Epithelial cell of esophagus (primary cell): ENCODE measurements around the gene GPHA2.
A peak's percentile ranks its signal among the peaks of the same experiment; 100 is the strongest.

Source experiments
- DNase-seq: peaks from one replicate; pipeline ENCODE4 v3.0.0; 2010; ENCODE audit warnings: low read depth
- H3K4me3 ChIP-seq: 2 replicates; pipeline ENCODE4 v1.5.1; 2011; ENCODE audit warnings: mild to moderate bottlenecking, low read length, control low read depth
- TF ChIP-seq, protein P1 (sequence below): IDR thresholded peaks from 2 replicates; pipeline ENCODE4 v1.5.1; 2011; ENCODE audit warnings: low read depth, mild to moderate bottlenecking, low read length, control low read depth, inconsistent platforms; ENCODE audit not compliant: insufficient read depth; ENCODE audit errors: missing control alignments

Gene GPHA2

DNA sequence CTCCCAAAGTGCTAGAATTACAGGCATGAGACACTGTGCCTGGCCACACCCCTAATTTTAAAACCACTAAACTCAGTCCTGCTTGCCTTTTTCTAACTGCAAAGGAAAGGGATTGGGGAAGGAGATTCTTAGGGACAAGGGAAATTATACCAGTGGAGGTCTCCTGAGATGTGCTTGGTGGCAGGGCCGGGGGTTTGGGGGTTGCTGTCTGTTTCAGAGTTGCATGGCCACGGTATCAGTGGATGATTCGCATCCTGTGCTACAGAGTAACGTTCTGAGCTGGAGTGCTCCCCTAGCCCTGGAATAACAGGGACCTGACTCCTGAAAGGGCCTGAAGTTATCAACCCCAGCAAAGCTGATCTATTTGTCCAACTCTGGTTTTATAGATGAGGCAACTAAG is 846 bp upstream of the GPHA2 start:
- TF ChIP-seq, protein P1, sequence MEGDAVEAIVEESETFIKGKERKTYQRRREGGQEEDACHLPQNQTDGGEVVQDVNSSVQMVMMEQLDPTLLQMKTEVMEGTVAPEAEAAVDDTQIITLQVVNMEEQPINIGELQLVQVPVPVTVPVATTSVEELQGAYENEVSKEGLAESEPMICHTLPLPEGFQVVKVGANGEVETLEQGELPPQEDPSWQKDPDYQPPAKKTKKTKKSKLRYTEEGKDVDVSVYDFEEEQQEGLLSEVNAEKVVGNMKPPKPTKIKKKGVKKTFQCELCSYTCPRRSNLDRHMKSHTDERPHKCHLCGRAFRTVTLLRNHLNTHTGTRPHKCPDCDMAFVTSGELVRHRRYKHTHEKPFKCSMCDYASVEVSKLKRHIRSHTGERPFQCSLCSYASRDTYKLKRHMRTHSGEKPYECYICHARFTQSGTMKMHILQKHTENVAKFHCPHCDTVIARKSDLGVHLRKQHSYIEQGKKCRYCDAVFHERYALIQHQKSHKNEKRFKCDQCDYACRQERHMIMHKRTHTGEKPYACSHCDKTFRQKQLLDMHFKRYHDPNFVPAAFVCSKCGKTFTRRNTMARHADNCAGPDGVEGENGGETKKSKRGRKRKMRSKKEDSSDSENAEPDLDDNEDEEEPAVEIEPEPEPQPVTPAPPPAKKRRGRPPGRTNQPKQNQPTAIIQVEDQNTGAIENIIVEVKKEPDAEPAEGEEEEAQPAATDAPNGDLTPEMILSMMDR: no peak
- no peak overlapping the region for H3K4me3 ChIP-seq
- no peak for DNase-seq

DNA sequence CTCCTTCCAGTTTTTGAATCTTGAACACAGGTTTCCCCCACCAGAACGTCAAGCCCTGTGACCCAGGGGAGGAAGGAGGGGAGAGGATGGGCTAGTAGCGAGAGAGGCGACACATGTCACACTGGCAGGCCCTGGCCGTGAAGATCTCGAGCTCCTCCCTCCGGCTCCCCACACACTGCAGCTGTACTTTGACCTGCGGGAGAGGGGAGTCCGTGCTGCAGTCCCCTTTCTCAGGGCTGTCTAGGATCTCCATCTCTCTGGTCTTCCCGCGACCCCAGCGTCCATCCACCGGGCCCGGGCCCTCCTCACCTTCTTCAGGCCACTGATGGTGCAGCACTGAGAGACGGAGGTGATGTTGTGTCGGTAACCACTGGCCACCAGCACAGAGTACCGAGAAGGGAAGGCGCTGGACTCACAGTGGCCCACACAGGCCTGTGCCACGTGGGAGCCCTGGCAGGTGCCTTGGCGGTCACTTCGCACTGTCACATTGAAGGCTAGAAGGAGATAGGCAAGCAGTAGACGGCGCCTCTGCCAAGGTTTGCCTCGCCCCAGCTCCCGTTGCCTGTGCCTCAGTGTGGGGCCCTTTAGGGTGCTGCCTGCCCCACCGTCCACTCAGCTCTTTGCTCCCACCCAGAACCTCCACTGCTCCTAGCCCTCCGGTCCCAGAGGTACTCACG is 873 bp downstream of the GPHA2 start:
- no peak for DNase-seq
- TF ChIP-seq, protein P1: no peak
- no peak overlapping the region for H3K4me3 ChIP-seq

DNA sequence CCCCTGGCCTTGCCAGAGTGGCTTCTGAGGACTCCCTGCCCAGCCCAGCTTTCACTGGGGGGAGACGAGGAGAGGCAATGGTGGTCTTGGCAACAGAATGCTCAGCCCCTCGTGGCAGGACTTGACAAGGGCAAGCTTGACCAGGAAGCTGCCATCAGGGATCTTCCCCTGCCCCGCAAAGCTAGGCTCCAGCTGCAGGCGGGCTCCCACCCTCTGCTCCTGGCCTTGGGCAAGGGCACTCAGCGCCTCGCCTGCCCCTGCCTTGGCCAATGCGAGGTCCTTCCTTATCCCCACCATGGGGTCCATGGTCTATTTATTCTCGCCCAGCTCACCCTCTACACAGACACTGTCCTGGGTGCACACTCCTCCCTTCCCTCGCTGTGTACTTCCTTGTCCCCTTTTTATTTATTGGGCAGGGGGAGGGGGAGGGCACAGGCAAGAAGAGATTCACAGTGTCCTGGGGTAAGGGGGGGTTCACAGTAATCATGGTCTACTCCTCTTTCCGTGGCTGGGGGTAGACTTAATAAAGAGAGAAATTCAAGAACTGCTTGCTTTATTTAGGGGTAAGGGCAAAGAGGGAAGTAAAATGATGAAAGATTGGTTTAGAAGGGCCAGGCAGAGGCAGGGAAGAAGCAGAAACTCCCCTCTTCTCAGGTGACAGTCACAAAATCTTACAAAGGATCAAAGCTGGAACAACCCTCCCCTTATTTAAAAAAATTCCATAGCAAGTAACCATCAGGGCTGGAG is 1.6 kb downstream of the GPHA2 start:
- no peak overlapping the region for H3K4me3 ChIP-seq
- TF ChIP-seq, protein P1: no peak
- no peak for DNase-seq

DNA sequence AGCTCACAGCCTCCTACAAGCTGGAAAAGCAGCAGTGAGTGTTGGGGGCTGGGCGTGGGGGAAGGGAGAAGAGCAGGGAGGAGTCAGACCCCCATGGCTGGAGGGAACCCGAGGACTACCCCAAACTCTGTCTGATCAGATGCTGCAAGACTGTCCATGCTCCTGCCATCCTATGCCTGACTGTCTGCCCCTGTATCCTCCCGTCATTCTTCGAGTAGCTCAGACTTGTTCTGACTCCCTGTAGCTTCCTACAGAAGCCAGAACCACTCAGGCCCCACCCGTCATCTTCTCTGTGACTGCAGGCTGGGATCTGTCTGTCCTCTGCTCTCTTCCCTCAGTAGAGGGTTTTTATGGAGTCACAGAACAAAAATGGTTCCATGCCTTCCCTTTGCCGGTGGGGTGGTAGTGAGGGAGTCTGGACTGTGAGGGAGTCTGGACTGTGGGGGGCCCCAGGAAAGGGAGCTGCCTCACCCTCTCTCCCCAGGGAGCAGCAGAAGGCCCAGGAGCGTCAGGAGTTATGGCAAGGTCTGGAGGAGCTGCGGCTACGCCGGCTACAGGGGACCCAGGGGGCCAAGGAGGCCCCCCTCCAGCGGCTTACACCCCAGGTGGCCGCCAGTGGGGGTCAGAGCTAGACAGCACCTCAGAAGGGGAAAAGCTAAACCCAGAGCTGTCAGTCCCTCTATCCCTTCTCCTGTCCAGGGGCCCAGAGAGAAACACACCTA is 2.3 kb downstream of the GPHA2 start:
- DNase-seq: peak; percentile 17
- TF ChIP-seq, protein P1: no peak
- H3K4me3 ChIP-seq: no peak overlapping the region

DNA sequence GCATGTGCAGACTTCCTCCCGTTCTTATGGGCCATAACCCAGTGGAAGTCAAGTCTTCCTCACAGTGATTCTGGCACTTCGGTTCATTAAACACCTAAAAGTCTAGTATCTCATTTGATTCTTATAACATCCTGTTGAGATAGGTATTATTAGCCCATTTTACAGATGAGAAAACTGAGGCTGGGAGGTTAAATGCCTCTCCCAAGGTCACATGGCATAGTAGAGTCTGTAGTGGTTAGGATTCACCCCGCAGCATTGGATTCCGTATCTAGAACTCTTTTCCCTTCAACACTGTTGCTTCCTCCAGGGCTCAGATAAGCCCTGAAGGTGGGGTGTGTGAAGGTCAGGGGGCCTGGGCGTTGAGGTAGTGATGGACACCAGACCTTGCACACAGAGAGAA is 3.4 kb downstream of the GPHA2 start:
- DNase-seq: no peak
- no peak overlapping the region for H3K4me3 ChIP-seq
- TF ChIP-seq, protein P1: no peak

DNA sequence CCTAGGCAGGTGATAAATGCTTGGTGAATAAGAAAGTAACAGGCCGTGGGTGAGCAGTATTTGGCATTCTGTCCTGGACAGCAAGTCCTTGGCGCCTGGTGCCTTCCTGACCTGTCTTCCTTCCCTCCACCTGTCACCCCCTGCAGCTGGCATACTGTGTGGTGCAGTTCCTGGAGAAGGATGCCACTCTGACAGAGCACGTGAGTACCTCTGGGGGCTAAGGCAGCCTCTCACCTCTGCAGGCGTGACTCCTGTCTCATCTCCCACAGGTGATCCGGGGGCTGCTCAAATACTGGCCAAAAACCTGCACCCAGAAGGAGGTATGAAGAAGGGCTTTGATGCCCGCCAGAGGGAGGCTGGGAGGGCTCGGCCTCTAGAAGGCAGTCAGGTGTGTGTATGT is 4.4 kb downstream of the GPHA2 start:
- DNase-seq: no peak
- TF ChIP-seq, protein P1: no peak

More for the DNA sequence above, 4.4 kb downstream of the GPHA2 start:
- H3K4me3 ChIP-seq: no peak overlapping the region
